OCI-LY1 (cell line): ENCODE data around the gene HDHD5.

Experiments
- EZH2 ChIP-seq: fragments of 200-600 bp; sonication (generic), shearing (Covaris generic); IDR thresholded peaks from 2 replicates; pipeline ENCODE4 v1.8.0; 2017; ENCODE audit warnings: borderline replicate concordance, mixed run types, mild to moderate bottlenecking, antibody characterized with exemption, low read length, moderate library complexity, mixed read lengths
- TF ChIP-seq, protein P1 (sequence below): fragments of 200-600 bp; sonication (generic), shearing (Covaris generic); IDR thresholded peaks from 2 replicates; pipeline ENCODE4 v1.5.1; 2017; ENCODE audit warnings: mild to moderate bottlenecking, antibody characterized with exemption, low read length, moderate library complexity, mixed read lengths

- TF ChIP-seq, protein P1, sequence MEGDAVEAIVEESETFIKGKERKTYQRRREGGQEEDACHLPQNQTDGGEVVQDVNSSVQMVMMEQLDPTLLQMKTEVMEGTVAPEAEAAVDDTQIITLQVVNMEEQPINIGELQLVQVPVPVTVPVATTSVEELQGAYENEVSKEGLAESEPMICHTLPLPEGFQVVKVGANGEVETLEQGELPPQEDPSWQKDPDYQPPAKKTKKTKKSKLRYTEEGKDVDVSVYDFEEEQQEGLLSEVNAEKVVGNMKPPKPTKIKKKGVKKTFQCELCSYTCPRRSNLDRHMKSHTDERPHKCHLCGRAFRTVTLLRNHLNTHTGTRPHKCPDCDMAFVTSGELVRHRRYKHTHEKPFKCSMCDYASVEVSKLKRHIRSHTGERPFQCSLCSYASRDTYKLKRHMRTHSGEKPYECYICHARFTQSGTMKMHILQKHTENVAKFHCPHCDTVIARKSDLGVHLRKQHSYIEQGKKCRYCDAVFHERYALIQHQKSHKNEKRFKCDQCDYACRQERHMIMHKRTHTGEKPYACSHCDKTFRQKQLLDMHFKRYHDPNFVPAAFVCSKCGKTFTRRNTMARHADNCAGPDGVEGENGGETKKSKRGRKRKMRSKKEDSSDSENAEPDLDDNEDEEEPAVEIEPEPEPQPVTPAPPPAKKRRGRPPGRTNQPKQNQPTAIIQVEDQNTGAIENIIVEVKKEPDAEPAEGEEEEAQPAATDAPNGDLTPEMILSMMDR: no peak
- no peak for TF ChIP-seq EZH2
These were observed 6.7 kb downstream of the HDHD5 start for GRCh38 chr22:17152340-17152739.
